8988T (cell line): ENCODE measurements around the gene TSPAN18.

Experiments used
- DNase-seq: peaks from one replicate; pipeline ENCODE4 v3.0.0; 2011

The TSPAN18 gene

GRCh38 chr11:44741976-44742375, 15.2 kb downstream of the TSPAN18 start:
- DNase-seq: no peak

DNA sequence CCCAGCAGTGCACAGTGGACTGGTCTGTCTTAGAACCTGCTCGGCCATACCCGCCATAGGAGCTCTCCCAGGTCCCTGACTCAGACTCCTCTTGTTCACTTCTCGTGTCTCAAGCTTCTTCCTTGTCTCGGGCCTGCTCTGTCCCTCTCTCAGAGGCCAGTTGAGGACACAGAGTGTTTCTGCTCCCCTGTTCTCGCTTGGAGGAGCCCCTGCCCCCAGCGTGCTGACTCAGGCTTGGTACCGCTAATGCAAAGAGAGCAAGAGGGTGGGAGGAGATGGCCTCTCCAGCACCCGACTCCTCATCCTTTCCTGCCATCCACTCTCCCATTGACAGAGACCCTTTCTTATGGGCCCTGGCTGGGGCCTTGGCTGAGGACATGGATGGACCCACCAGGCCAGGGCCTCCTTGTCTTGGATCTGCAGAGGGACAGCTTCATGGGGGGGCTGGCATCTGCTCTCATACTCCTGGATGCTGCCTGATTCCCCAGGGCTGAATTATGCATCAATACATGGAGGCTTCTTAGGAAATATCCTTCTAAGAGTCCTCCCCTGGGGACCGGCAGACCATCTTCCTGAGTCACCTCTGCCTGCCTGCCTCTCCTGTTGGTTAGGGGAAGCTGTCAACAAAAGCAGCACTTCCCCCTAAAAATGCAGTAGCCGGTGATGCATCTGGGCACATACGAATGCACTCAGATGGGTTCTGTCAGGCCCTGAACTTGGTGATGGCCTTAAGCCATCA, 15.9 kb downstream of the TSPAN18 start:
- DNase-seq: no peak

GRCh38 chr11:44743326-44743725, 16.6 kb downstream of the TSPAN18 start:
- DNase-seq: no peak

GRCh38 chr11:44743959-44744557, 17.3 kb downstream of the TSPAN18 start:
- DNase-seq: no peak

- no peak for DNase-seq
Observed at GRCh38 chr11:44746894-44747293, 20.1 kb downstream of the TSPAN18 start.

DNA sequence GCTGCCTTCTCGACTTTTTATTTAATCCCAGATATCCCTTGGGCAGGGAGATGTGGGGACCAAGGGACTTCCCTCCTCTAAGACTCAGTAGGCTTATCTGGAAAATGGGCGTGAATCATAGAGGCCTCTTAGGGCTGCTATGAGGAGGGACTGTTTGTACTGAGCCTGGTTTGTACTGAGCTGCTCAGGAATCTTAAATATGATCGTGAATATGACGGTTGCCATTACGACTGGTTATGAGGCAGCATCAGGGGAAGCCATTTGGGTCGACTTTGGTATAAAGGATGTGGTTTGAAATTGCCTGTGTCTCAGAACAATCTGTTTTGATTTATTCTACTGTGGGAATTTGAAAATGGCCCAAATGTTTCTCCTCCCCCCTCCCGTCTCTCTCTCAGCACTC, 20.6 kb downstream of the TSPAN18 start:
- DNase-seq: no peak

- no peak for DNase-seq
Observed at GRCh38 chr11:44747836-44748235, 21.1 kb downstream of the TSPAN18 start.

DNA sequence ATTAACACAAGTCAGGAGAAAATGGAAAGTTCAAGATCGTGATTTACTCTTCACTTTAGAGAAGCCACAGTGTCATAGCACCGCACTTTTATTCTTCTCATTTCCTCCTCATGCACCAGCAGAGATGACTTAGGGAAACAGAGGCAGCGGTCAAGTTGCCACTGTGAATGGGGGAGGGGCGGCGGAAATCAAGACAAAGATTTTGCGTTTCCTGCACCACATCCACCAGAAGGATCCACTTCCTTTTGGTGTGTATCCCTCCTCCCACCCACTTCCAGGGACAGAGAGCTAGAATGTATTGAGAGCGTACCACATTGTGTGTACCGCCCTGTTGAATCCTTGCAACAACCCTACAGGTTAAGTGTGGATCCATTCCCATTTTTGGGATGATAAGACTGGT, 21.8 kb downstream of the TSPAN18 start:
- no peak for DNase-seq

- DNase-seq: no peak
Observed at GRCh38 chr11:44749189-44749588, 22.4 kb downstream of the TSPAN18 start.

DNA sequence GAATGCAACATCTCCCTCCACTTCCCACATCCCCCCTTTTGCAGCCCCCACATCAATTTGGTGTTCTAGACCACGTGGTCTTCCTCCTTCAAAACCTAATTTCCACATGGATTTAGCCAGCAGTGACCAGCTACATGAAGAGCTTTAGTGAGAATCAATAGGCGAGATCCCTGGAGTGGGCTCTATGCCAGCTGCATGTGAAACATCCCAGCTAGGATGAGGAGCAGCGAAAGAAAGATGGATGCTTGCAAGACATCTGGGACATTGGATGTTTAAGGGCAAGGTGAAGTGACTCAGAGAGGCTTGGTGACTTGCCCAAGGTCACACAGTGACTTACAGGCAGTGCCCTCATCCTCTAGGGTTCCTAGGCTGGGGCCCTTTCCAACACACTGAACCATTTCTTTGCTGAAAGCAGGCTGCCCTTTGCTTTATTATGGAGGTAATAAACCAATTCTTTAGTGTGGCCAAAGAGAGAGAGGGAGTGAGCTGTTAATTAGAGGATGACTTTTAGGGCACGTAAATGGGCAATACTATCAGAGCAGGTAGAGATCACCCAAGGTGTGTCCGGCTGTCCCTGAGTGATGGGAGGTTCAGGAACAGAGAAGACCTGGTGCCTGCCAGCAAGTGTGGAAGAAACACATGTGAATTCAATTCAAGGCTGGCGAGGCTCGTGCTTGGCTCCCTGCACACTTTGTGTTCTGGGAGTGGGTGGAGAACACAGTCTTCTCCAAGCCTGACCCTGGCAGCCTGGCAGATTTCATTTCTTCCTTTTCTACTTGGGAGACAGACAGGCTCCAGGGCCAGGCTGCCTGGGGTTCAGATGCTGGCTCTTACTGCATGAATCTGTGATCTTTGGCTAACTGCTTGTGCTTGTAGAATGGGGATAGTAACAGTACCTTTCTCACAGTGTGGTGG, 24.0 kb downstream of the TSPAN18 start:
- DNase-seq: no peak

DNA sequence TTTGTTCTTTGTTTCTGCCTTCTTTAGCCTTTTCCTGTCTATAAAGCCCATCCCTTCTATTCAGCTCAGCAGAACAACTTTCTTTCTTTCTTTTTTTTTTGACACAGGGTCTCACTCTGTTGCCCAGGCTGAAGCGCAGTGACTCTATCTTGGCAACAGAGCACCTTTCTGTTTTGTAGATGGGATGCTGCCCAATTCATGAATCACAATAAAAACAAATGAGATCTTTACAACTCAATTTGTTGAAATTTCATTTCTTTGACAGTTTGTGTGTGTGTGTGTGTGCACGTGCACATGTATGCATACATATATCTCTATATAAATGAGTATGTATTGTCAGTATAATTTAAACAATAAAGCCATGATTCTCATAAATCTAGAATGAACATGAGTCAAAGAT, 25.5 kb downstream of the TSPAN18 start:
- DNase-seq: no peak

GRCh38 chr11:44752713-44753112, 26.0 kb downstream of the TSPAN18 start:
- DNase-seq: no peak

GRCh38 chr11:44753961-44754645, 27.3 kb downstream of the TSPAN18 start:
- DNase-seq: no peak

DNA sequence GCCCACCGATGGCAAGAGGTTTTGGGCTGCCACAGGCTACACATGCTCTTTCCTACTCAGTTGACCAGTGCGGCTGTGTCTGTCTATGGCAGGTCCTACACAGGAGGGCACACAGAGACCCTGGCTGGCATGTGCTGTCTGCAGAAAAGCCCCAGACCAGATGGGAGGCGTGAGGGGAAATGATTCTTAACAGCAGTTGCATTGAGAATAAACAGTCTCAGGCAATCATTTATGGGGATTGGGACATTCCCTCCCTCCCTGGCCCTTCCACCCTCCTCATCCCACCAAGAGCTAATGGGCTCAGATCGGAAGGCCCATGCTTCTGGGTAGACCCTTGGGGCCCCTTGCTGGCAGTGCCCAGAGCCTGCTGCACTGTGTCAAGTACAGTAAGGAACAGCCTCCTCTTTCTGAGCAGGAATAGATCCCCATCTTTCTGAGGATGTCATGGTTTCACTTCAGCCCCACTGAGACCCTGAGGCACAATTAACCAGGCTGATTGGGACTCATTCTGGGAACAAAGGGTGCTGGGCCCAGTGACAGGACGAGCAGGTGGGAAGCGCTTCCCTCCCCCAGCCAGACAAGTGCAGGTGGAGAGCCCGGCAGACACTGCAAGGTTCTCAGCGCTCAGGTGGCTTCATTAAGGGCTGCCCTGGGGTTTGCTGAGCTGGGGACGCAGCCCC, 28.3 kb downstream of the TSPAN18 start:
- no peak for DNase-seq

DNA sequence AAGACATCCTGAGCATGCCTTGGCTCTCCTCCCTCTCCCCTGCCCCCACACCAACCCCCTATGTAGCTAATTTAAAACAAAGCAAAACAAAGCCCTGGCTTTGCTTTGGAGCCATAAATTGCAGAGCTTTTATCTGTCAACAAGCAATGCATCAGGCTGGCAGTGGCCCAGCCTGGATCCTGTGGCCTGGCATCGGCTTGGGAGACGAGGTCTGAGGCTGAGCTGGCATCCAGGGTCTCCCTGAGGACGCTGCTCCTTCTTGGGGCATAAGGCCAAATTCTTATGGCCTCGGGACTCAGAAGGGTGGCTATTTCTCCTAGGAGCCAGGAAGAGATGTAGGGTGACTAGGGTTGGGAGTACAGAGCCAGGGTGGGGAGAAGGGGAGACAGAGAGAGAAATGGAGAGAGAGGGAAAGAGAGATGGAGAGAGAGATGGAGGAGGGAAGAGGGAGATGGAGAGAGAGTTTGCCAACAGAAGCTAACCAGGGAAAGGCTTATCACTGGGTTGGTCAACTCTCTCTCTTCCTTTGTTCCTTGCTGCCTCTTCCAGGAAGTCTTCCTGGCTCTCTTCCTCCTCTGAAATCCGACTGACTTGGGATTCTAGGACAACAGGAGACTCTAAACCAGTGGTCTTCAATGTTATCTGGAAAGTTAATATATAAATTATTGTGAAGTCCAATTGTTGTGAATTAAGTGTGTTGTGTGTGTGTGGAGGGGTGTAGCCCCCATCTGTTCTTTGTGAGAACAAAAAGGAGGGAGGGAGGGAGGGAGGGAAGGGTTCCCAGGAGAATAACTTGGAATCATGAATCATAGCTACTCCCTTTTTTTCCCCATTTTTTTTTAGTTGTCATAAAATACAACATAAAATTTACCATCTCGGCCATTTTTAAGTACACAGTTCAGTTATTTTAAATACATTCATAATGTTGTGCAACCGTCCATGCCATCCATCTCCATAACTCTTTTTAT, 29.1 kb downstream of the TSPAN18 start:
- DNase-seq: no peak

DNA sequence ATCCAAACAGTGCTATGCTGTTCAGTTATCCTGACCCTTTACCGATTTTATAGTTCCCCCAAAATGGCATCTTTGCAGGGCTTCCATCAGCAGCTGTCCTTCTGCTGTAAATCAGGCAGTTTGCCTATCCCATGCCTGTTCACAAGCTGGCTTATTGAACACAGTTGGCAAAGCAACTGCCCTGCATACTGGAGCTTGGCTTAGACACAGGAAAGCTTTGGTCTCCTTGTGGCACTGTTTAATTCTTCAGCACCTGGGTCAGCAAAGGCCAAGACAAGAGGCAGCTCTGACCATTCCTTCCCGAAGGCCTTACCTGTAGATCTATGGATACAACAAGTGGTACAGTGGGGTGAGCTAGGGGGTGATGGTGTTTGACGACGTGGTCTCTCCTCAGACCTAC, 32.2 kb downstream of the TSPAN18 start:
- DNase-seq: no peak

GRCh38 chr11:44759743-44760476, 33.1 kb downstream of the TSPAN18 start:
- no peak for DNase-seq

DNA sequence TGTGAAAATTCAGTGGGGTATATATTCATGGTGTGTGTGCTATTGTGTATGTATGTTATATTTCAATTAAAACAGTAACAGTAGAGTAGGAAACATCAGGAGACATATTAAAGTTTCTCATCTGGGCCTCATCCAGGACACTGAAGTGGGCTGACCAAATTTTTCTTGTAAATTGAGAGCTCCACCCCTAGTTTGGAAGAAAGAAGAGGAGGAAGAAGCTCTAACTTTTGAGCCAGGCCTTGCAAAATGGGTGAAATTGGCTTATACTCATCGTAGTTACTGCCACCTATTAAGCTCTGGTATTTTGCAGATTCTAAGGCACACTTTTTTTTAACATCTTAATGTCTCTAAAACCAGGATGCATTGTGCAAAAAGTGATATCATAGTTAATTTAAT, 33.7 kb downstream of the TSPAN18 start:
- no peak for DNase-seq

DNA sequence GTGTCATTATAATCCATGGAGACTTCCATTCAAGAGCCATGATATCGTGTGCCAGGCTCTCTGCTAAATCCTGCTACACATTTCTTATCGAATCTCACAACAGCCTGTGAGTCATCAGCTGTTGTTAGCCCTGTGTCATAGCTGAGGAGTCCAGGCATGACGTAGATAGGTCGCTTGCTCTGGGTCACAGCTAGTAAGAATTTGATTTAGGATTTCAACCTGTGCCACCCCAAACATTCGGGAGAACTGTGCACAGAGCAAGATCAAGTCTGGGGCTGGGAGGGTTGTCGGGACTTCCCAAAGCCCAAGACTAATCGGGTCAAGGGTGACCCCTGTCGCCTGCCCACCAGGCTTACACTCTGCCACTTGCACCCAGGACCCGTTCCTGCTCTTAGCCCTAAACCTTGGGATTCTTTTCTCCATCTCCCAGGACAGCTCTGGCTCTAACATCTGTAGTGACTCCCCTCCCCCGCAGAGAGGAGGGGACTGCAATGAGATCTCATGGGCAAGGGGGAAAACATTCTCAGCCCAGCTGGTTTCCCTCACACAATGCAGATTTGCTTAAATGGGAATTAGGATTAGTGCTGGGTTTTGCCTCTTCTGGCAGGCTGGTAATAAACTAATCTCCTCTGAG, 34.3 kb downstream of the TSPAN18 start:
- no peak for DNase-seq

DNA sequence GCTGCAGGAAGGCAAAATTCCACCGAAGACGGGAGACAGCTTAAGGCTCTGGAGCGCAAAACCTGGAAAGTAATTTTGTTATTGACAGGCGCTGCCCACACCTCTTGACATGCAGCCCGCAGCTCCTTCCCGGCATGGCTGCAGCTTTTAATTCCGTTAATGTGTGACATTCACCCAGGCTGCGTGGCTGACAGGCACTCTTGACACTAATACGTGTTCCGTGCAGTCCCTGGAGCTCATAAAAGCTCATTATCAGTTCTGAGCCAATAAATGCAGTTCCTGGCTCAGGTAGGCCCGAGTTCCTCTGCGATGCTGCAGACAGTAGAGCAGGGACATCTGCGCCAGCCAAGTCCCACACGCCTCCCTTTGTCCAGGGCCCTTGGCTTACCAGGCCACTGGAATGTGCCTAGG, 34.8 kb downstream of the TSPAN18 start:
- no peak for DNase-seq
